Loucy (cell line): ENCODE data around the gene ZNF730.

Source experiments
- CTCF ChIP-seq: fragments of 200-600 bp; sonication (generic); conservative IDR thresholded peaks from 2 replicates; pipeline ENCODE4 v1.5.1; 2014; ENCODE audit warnings: mild to moderate bottlenecking, antibody characterized with exemption, low read length
- EZH2phosphoT487 ChIP-seq: fragments of 200-600 bp; IDR thresholded peaks from 2 replicates; pipeline ENCODE4 v1.6.1; 2018; ENCODE audit warnings: antibody characterized with exemption, mild to moderate bottlenecking, moderate library complexity, borderline replicate concordance

- TF ChIP-seq EZH2phosphoT487: no peak
- no peak for TF ChIP-seq CTCF
These were observed 29.0 kb downstream of the ZNF730 start for GRCh38 chr19:23145617-23146415.
